GM21515 (cell line): ENCODE results near the gene LRG1.
"Not testable (repeated sequence)": the region's sequence is repeated elsewhere in the genome, so short reads cannot be mapped to it uniquely, and the experiment has no call there.

Experiments used
- ATAC-seq: cut with Tn5 transposase; IDR thresholded peaks from one replicate; pipeline ENCODE4 v1.9.1; 2021; ENCODE audit not compliant: unreplicated experiment

The LRG1 gene

DNA sequence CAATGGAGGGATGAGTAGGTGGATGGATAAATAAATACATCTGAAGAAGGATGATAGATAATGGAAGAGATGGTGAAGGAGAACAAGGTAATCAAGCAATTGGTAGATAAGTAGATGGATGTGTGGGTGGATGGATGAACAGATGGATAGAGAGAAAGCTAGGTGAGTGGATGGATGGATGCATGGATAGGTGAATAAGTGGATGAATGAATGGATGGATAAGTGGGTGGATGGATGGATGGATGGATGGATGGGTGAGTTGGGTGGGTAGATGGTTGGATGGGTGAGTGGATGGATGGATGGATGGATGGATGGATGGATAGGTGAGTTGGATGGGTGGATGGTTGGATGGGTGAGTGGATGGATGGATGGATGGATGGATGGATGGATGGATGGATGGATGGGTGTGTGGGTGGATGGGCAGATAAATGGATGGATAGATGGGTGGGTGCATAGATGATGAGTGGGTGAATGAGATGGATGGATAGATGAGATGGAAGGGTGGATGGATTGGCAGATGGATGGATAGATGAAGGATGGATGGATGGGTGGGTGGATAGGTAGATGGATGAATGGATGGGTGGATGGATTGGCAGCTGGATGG lies 13.4 kb upstream of the LRG1 start:
- ATAC-seq: no peak

DNA sequence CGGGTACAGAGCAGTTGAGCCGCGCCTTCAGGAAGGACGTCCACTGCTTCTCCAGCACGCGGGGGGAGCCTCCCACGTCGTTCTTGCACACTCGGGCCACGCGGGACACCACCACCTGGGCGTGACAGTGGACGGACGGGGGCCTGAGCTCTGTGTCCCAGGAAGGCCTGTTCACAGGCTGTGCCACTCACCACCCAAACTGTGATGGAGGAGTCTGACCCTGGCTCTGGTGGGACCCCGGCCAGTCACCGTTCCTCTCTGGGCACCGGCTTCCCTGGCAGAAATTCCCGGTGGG lies 12.6 kb upstream of the LRG1 start:
- ATAC-seq: no peak

DNA sequence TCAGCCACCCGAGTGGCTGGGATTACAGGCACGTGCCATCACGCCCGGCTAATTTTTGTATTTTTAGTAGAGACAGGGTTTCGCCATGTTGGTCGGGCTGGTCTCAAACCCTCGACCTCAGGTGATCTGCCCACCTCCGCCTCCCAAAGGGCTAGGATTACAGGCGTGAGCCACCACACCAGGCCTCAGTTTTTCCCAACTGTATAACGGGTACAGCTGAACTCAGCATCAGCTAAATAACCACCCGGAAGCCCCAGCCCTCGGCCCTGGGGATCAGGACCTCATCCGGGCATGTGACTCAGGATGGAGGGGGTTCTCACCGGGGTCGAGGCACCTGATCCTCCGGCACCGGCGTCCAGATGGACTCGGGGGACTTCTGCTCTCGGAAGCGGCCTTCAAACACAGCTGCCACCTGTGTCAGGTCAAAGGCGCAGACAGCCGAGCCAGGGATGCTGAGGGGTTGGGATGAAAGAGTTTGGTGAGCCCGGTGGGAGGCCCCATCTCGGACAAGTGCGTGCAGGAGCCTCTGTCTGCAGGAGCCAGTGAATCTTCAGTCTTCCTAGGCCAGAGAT lies 10.7 kb upstream of the LRG1 start:
- no peak for ATAC-seq

DNA sequence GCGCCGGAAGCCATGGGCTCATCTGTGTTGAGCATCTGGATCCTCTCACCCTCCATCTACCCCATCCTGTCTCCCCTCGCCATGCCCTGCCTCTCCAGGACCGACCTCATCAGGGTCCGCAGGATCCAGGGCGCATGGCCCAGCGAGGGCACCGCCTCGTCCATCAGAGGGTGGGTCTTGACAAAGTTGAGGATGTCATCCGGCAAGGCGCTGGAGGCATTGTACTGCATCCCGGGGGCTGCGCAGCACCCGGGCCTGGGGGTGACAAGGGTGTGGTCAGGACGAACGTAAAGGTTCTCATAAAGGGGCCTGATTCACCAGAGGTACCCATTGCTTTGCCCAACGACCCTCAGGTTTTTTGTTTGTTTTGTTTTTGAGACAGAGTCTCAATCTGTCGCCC lies 10.2 kb upstream of the LRG1 start:
- ATAC-seq: no peak

DNA sequence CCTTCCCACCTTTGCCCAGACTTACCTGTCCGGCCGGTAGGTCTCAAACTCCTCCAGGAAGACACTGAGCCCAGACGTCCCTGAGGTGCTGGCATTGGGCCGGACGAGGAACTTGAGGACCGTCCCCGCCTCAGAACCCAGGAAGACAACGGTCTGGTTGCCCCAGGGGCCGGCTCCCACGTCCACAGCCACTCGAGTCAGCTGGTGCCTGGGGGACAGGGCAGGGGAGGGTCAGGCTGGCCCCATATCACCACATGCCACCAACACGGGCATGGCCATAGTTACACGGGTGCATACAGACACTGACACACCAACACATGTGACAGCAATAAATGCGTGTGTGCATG lies 8.4 kb upstream of the LRG1 start:
- no peak for ATAC-seq

DNA sequence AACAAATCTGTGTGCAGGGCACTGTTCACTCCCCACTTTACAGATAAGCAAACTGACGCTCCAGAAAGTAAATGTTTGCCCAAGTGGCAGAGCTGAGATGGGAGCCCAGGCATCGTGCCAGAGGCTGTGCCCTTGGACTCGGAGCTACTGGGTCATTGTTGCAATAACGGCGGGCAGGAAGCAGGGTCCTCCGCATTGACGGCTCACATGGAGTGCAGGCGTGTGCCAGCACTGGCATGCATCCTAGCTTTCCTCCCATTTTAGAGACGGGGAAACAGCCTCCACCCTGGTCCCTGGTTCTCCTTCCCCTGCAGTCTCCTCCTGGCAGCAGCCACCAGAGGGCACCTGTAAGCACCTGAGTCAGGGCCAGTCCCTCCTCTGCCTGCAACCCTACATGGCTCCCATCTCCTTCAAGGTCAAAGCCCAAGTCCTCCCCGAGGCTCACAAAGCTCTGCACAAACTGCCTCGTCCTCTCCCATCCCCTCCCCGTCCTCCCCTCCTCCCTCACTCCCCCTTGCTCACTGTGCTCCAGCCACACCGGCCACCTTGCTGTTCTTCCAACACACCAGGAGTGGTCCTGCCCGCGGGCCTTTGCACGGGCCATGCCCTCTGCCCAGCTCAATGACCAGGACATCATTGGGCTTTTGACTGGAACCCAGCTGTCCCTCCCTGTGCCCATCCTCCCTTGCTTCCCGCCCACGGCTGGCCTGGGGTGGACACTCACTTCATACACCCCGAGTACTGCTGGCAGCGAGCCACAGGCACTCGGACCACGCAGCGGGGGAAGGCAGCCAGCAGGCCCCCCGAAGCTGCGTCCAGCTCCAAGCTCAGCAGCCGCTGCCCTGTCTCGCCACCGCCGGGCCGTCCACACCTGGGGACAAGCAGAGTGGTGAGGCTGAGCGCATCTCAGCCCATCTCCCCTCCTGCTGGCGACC lies 7.7 kb upstream of the LRG1 start:
- no peak for ATAC-seq

DNA sequence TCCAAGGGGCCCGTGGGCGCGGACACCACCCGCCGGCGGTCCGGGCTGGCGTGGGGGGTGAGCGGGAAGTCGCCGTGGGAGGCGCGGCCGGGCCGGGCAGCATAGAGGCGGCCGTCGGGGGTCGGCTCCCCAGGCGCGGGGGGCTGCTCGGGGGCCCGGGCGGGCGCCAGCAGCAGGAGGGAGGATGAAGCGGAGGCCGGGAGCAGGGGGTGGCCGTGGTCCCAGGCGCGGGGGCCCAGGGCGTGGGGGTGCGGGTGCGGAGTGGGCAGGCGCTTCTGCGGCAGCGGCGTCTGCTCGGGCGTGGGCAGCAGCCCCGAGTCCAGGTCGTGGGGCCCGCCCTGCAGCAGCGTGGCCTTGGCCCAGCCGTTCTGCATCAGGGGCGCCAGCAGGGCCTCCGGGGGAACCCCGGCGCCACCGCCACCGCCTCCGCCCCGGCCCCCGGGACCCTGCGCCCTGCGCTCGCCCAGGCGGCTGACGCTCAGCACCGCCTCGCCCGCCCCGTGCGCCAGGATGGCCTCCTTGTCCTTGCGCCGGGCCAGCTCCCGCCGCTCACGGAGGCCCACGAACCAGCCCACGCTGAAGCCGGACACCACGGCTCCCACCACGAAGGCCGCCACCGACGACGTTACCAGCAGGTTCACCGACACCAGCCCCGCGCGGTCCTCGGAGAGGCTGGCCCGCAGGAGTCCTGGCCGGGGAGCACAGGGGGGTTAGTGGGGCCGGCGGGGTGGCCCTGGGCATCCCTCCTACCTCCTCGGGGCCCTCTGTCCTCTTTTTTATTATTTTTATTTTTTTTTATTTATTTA lies 4.2 kb upstream of the LRG1 start:
- no peak for ATAC-seq

DNA sequence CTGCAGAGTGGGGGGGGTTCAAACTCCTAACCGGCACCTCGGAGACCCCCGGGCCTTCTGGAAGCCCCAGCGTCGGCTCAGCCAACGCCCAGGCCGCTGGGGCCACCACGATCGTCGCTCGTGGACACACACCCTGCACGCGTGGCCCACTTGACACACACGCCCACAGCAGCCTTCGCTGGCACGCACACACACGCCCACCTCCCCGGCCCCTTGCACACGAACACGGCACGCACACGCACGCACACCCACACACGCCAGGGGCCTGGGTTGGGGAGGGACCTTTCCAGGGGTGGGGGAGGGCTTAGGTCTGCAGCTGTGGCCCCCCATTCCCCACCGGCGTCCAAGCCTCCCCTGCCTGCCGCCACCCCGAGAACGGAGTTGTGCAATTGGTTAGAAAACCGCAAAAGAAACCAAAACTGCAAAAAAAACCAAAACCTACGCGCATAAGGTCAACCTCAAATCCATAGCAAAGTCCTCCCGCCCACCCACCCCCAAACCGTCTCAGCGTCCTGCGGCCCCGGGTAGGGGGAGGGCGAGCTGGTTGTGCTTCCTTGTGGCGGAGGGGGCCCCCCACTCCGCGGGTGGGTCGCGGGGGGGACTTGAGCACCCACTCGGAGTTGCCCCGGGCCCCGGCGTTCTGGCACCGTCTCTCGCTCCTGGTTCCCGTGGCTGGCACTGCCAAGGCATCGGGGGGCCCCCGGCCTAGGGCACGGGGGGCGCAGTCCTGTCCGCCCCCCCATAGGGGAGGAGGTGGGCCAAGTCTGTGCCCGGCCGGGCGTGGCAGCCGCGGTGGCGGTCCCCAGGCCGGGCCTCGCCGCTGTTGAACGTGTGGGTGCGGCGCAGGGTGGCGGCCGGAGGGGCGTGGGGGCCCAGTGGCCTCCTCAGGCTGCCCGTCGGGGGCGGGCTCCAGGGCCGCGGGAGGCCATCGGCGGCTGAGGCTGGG lies 3.3 kb upstream of the LRG1 start:
- ATAC-seq: no peak

DNA sequence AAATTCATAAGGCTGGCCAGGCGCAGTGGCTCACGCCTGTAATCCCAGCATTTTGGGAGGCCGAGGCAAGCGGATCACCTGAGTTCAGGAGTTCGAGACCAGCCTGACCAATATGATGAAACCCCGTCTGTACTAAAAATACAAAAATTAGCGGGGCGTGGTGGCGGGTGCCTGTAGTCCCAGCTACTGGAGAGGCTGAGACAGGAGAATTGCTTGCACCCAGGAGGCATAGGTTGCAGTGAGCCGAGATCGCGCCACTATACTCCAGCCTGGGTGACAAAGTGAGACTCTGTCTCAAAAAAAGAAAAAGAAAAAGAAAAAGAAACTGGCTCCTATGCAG lies 1.9 kb upstream of the LRG1 start:
- ATAC-seq: not testable (repeated sequence)

DNA sequence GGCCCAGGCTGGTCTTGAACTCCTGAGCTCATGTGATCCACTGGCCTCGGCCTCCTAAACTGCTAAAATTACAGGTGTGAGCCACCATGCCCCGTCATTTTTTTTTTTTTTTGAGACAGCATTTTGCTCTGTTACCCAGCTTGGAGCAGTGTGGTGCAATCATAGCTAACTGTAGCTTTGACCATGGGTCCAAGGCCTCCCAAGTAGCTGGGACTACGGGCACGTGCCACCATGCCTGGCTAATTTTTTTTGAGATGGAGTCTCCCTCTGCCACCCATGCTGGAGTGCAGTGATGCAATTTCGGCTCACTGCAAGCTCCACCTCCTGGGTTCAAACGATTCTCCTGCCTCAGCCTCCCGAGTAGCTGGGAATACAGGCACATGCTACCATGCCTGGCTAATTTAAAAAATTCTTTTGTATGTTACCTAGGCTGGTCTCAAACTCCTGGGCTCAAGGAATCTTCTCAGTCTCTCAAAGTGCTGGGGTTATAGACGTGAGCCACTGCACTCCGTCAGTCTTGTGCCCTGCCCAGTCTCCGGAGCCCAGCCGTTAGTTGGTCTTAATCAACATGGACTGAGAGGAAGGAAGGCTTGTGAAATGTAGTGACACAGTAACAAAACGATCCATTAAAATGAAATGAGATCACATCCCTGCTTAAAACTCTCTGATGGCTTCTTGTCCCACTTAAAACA lies 1.4 kb upstream of the LRG1 start:
- ATAC-seq: no peak

DNA sequence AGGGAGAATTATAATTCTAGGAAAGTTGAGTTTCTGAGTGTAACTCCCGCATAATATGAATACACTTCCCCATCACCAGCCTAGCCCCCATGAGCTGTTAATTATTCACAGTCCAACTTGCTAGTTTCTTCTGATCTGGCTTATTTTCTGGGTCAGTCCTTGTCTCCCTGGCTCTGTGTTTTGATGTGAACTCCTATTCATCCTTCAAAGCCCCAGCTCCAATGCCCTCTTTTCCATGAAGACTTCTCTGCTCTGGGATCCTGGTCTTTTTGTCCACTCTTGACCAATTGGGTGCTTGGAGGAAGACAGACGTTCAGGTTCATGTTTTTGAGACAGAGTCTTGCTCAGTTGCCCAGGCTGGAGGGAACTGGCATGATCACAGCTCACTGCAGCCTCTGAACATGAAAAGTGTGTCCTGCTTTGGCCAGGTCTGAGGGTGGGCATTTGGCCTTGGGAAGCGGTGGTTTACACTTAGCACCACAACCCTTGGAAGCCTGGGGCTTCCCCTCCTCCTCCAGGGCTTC lies 605 bp downstream of the LRG1 start:
- ATAC-seq: no peak

DNA sequence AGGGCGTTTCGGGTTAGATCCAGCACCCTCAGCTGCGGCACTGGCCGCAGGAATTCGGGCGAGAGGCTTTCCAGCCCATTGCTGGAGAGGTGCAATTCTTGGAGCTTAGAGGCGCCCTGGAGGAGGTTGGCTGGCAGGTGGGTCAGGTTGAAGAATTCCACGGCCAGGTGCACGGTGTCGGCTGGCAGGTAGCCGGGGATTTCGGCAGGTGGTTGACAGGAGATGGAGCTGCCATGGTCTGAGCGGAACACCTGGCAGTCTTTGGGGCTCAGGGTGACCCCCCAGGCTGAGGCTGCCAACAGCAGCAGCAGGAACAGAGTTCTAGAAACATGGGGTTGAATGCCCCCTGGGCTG lies 1.3 kb downstream of the LRG1 start:
- ATAC-seq: no peak

DNA sequence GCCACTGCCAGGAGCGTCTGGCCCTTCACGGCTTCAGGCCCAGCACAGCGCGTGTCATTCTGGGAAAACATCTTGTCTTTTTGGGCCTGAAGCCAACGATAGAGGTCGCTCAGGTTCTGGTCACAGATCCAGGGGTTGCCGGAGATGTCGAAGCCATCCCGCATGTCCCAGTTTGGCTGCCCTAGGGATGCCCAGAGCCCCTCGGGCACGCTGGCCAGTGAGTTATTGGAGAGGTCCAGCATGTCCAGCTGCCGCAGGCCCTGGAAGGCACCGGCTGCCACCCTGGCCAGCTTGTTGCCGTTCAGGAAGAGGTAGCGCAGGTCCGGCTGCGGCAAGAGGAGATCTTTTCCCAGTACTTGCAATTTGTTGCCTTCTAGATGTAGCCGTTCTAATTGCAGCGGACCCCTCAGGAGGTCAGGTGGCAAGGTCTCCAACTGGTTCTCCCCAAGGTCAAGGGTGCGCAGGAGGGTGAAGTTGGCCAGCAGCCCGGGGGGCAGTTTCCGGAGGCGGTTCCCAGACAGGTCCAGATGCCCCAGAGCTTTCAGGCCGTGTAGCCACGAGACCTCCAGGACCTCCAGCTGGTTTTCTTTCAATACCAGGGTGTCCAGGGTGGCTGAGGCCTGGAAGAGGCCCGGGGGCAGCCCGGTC lies 1.8 kb downstream of the LRG1 start:
- no peak for ATAC-seq

DNA sequence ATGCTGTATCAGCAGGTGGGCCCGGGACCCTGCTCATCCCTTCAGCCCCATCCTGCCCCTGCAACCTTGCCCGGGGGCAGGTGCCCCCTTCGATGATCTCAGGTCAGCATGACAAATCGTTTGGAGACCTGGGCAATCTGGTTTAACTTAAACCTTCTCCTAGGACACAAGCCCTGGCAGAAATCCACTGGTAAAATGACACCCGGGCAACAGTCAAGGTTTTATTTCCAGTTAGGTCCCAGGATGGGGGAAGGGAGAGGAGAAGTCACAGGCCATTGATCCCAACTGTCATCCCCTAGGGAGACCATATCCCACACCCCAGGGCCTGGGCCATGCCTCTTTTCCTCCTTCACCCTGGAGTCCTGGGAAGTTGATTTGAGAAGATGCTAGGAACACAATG lies 3.0 kb downstream of the LRG1 start:
- ATAC-seq: no peak

DNA sequence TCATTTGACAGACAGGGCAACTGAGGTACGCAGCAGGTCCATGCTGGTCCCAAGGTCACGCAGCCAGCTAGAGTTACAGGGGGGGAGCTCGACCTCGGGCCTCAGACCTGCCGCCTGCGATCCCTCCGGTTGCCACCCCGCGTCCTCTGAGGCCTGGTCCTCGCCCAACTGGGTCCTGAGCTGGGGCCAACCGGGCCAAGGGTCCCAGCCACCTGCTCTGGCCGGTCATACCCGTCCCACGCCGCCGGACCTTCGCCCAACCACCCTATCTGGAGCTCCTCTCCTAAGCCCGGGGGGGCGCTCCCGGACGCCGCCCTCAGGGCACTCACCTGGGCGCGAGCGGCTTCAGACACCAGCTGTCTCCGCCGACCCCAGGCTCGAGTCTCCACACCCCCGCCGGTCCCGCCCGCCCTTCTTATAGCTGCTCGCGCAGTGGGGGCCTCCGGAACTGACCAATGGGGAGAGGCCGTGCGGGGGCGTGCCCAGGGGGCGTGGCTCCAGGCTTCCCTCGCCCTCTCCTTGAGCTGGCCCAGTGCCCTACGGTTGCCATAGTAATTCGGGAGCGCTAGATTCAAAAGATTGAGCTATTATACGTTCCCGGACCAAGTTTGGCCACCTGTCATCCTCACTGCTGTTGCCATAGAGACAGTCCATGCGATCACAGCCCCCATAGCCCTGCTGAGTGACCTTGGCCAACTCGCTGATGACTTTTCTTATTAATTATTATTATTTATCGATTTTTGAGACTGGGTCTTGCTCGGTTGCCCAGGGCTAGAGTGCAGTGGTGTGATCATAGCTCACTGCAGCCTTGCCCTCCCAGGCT lies 4.8 kb downstream of the LRG1 start, which contains the start of gene PLIN5:
Gene PLIN5, minus strand, starts transcription at position 389 of the 823 bp plus-strand sequence. CDS start 1,150 bp downstream, outside the sequence.
- ATAC-seq: no peak

DNA sequence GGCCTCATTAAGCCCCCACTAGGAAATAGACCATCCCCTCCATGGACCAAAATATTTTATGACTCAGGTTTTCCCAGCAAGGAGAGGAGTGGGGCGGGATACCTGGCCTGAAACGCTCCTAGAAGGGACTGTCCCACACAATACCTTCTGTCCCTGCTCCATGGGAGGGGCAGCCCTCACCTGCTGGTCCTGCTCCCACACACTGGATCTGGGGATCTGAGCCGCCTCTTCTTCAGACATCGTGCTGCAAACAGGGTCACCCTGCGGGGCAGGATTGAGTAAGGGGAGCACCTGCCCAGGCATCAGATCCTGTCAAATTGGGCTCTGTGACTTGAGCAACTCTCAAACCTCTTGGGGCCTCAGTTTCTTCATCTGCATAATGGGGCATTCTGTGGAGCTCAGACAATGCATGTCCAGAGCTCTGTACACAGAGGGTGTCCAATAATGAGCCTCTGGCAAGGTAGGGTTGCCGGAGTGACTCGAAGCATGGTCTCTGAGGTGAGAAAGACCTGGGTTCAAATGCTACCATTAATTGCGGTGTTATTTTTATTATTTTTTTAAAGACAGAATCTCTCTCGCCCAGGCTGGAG lies 5.9 kb downstream of the LRG1 start:
- ATAC-seq: no peak

DNA sequence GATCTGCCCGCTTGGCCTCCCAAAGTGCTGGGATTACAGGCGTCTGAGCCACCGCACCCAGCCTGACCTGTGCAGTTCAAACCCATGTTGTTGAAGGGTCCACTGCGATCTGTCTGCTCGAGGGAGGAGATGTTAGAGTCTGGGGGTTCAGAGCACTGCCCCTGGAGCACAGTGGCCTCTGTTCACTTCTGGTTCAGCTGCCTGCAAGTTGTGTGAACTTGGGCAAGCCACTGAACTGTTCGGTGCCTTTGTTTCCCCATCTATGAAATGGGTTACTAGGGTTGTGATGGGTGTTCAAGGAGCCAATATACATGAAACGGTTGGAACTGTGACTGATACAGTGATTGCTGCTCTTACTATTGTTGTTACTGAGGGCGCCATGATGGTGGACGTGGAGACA lies 6.5 kb downstream of the LRG1 start:
- ATAC-seq: no peak

DNA sequence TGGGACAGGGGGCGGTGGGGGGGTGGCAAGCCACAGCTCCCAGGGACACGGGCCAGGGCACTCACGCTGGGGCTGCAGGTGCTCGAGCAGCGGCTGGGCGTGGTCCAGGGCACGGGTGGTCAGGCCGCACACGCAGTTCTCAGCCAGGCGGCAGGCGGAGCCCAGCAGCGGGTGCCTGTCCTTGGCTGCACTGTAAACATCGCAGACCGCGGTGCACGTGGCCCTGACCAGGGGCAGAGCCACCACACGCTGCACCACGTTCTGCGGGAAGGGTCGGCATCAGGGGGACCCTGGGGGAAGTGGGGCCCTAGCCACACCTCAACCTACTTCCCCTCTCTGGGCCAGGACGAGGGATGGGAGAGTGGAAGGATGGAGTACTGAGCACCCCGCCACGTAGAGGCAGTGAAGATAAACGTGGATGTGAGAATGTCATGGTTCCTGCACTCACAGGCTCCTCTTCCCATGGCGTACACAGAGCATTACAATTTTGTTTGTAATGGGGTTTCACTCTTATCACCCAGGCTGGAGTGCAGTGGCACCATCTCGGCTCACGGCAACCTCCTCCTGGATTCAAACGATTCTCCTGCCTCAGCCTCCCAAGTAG lies 8.2 kb downstream of the LRG1 start:
- ATAC-seq: no peak
